Measurements from ENCODE around the gene INTS7. TPM values are rescaled to one million over a fixed set of nuclear protein-coding genes. Genes with fewer than 3 reads are reported as not detected.

Gene INTS7
- polyA plus RNA-seq, 3 donors = 6.1 to 10.7 (median 7.6) TPM

GRCh38 chr1:212013672-212014071, 21.7 kb downstream of the INTS7 start:
- WGBS (ENCODE audit: insufficient coverage) = no CpG with 5 or more reads among the region's 2 CpGs
- H3K27me3 Mint-ChIP-seq (ENCODE audit: low read depth in 3 of 3) = no peaks in the 10 kb centered on the region
- H2AFZ ChIP-seq (ENCODE audit: insufficient read depth, low read depth, low read length, poor library complexity, severe bottlenecking) = no peak overlapping the region
- no peaks in the 10 kb centered on the region for H3K4me1 ChIP-seq (ENCODE audit: control insufficient read depth in 1 of 2, insufficient read depth in 2 of 2, low read length in 2 of 2)
- H3K4me1 Mint-ChIP-seq = no peaks in the 10 kb centered on the region
- peaks cover 0 to 2% (median 0%) of the 10 kb centered on the region in 7 donors for H3K9me3 Mint-ChIP-seq
- intact Hi-C loops (cut with micrococcal nuclease) = no loop called here
- no peaks in the 10 kb centered on the region for H3K27me3 ChIP-seq (ENCODE audit: control insufficient read depth in 2 of 2, insufficient read depth in 2 of 2, low read length in 2 of 2)
- no peaks in the 10 kb centered on the region for H4K20me1 ChIP-seq (ENCODE audit: insufficient read depth, low read length)
- H3K79me2 ChIP-seq (ENCODE audit: insufficient read depth, low read length) = no peaks in the 10 kb centered on the region
- DNase-seq = no peak
- H3K36me3 Mint-ChIP-seq = peaks cover 37 to 38% of the 10 kb centered on the region in 2 donors
- no peak overlapping the region for H3K9ac ChIP-seq (ENCODE audit: insufficient read depth, low read length, poor library complexity, severe bottlenecking)
- H3K27ac ChIP-seq (ENCODE audit: low read depth in 1 of 2, low read length in 2 of 2) = no peak overlapping the region
- H3K27ac Mint-ChIP-seq = no peak overlapping the region
- H3K4me3 ChIP-seq (replicated peaks in 1 of 3; ENCODE audit: low read depth in 2 of 3, low read length in 3 of 3) = no peak overlapping the region
- H3K36me3 ChIP-seq (replicated peaks in 1 of 2; ENCODE audit: control insufficient read depth in 1 of 2, insufficient read depth in 2 of 2, low read length in 2 of 2) = peaks cover 24 to 55% of the 10 kb centered on the region in 2 donors
- TF ChIP-seq, protein P1, sequence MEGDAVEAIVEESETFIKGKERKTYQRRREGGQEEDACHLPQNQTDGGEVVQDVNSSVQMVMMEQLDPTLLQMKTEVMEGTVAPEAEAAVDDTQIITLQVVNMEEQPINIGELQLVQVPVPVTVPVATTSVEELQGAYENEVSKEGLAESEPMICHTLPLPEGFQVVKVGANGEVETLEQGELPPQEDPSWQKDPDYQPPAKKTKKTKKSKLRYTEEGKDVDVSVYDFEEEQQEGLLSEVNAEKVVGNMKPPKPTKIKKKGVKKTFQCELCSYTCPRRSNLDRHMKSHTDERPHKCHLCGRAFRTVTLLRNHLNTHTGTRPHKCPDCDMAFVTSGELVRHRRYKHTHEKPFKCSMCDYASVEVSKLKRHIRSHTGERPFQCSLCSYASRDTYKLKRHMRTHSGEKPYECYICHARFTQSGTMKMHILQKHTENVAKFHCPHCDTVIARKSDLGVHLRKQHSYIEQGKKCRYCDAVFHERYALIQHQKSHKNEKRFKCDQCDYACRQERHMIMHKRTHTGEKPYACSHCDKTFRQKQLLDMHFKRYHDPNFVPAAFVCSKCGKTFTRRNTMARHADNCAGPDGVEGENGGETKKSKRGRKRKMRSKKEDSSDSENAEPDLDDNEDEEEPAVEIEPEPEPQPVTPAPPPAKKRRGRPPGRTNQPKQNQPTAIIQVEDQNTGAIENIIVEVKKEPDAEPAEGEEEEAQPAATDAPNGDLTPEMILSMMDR (IDR thresholded peaks at IDR 0.05) = no peak
- H3K4me2 ChIP-seq (replicated peaks; ENCODE audit: extremely low read depth, low read length, poor library complexity, severe bottlenecking) = no peak overlapping the region
- no peak overlapping the region for H3K4me3 Mint-ChIP-seq
- H3K9me3 ChIP-seq (replicated peaks in 1 of 2; ENCODE audit: control insufficient read depth in 1 of 2, insufficient read depth in 1 of 2, low read length in 2 of 2) = no peaks in the 10 kb centered on the region

DNA sequence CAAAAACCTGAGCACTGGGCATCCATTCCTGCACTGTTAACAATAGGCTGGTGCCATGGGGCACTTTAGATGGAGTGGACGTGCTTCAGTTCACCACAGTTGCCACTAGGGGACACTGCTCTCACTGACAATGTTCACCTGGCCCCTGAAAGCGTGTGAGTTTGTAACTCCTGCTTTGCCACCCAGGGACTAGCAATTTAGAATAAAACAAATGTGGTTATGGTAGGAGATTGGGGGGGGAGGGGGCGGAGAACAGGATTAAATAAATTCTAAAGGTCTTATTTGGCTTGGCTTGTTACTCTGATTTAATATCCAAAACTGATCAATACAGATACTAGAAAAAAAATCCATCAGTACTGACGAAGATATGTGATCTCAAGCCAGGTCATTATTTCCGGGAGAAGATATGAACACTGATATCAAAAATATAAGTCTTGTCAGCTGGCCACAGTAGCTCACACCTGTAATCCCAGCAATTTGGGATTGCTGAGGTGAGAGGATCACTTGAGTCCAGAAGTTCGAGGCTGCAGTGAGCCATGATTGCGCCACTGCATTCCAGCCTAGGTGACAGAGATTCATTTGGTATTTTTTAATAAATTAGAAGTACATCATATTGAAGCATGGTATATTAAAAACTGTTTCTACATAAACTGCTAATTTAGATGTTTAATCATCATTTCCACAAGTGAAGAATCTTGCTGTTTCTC, 23.2 kb downstream of the INTS7 start:
- H3K4me1 ChIP-seq (ENCODE audit: control insufficient read depth in 1 of 2, insufficient read depth in 2 of 2, low read length in 2 of 2) = no peaks in the 10 kb centered on the region
- no peaks in the 10 kb centered on the region for H3K9me3 ChIP-seq (replicated peaks in 1 of 2; ENCODE audit: control insufficient read depth in 1 of 2, insufficient read depth in 1 of 2, low read length in 2 of 2)
- no peaks in the 10 kb centered on the region for H3K27me3 Mint-ChIP-seq (ENCODE audit: low read depth in 3 of 3)
- no peaks in the 10 kb centered on the region for H3K4me1 Mint-ChIP-seq
- no peak overlapping the region for H3K27ac Mint-ChIP-seq
- H3K36me3 Mint-ChIP-seq = peaks cover 37 to 40% of the 10 kb centered on the region in 2 donors
- peaks cover 22 to 58% of the 10 kb centered on the region in 2 donors for H3K36me3 ChIP-seq (replicated peaks in 1 of 2; ENCODE audit: control insufficient read depth in 1 of 2, insufficient read depth in 2 of 2, low read length in 2 of 2)
- H3K79me2 ChIP-seq (ENCODE audit: insufficient read depth, low read length) = no peaks in the 10 kb centered on the region
- H3K4me2 ChIP-seq (replicated peaks; ENCODE audit: extremely low read depth, low read length, poor library complexity, severe bottlenecking) = no peak overlapping the region
- DNase-seq = peak; percentile 47 to 64 (median 64)
- no peaks in the 10 kb centered on the region for H3K27me3 ChIP-seq (ENCODE audit: control insufficient read depth in 2 of 2, insufficient read depth in 2 of 2, low read length in 2 of 2)
- no peak overlapping the region for H2AFZ ChIP-seq (ENCODE audit: insufficient read depth, low read depth, low read length, poor library complexity, severe bottlenecking)
- TF ChIP-seq, protein P1 (IDR thresholded peaks at IDR 0.05) = peak; percentile 89
- H3K4me3 Mint-ChIP-seq = no peak overlapping the region
- WGBS (ENCODE audit: insufficient coverage) = no CpG with 5 or more reads among the region's 7 CpGs
- H4K20me1 ChIP-seq (ENCODE audit: insufficient read depth, low read length) = no peaks in the 10 kb centered on the region
- no peak overlapping the region for H3K4me3 ChIP-seq (replicated peaks in 1 of 3; ENCODE audit: low read depth in 2 of 3, low read length in 3 of 3)
- peaks cover 0 to 2% (median 0%) of the 10 kb centered on the region in 7 donors for H3K9me3 Mint-ChIP-seq
- H3K9ac ChIP-seq (ENCODE audit: insufficient read depth, low read length, poor library complexity, severe bottlenecking) = no peak overlapping the region
- intact Hi-C loops (cut with micrococcal nuclease) = no loop called here
- no peak overlapping the region for H3K27ac ChIP-seq (ENCODE audit: low read depth in 1 of 2, low read length in 2 of 2)

Data from CD14-positive monocyte (primary cell).